GM21619 (cell line): ENCODE measurements around the gene SNRNP27.
A peak's percentile ranks its signal among the peaks of the same experiment; 100 is the strongest.
"Not testable (repeated sequence)": the region's sequence is repeated elsewhere in the genome, so short reads cannot be mapped to it uniquely, and the experiment has no call there.

Source experiments
- ATAC-seq: cut with Tn5 transposase; IDR thresholded peaks from one replicate; pipeline ENCODE4 v1.9.1; 2021; ENCODE audit not compliant: unreplicated experiment

Gene SNRNP27

DNA sequence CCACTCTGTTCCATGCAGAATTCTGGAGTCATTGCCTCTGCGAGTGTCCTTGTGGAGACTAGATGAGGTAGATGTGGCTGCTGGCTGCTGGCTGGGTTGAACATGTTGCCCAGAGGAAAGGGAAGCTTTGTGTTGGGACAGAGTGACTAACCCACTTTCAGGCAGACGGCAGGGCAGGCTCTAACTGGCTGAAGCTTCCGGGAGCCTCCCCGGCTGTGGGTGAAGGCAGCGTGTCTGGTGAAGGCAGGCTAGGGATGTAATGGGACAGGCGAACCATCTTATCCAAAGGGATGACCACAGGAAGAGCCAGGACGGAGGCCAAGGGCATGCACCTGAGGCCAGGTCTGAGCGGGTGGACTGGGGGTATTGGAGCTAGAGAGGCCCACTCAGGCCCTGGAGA, 51.7 kb downstream of the SNRNP27 start:
- no peak for ATAC-seq

DNA sequence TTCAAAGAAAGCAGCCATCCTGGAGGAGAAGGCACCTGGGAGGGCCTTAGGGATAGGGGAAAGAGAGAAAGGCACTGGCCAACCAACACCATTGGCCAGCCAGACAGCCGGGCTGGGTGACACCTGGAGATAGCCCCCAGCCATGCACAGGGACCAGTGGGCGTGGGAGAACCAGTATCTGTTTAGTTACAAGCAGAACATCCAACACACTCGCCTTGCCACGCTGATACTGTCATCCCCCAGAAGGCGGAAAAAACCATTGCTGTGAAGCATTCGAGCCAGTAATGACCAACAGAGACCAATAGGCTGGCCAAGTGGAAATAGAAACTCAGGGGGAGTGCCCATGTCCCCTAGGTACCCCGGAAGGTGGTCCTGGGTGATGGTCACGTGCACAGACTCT, 52.2 kb downstream of the SNRNP27 start:
- no peak for ATAC-seq

GRCh38 chr2:69946351-69947324, 52.9 kb downstream of the SNRNP27 start:
- peak; percentile 60 for ATAC-seq

DNA sequence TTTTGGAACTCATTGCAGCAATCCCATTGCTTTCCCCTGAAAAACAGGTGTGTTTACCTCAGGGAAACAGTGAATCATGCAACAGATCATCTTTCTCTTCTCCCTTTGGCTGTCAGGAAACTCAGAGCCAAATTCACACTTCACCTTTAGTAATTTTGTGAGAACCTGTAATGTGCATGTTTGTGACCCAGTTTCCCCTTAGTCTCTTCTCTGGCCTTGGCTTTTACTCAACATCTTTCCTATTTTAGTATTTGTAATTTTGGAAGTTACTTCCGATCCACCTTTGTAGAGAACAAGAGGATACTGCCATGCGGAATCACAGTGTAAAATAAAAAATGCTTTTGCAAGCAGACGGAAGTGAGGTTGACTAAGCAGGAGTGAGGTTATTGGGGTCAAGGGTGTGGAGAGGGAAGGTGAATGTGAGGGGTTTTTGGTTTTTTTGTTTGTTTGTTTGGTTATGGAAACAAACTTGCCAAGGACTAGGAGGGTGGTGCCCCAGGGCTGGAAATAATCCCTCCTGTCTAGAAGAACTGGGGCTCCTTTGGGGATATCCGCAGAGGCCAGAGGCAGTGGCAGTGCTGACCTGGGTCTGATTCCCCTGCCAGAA, 53.7 kb downstream of the SNRNP27 start:
- ATAC-seq, result no peak

DNA sequence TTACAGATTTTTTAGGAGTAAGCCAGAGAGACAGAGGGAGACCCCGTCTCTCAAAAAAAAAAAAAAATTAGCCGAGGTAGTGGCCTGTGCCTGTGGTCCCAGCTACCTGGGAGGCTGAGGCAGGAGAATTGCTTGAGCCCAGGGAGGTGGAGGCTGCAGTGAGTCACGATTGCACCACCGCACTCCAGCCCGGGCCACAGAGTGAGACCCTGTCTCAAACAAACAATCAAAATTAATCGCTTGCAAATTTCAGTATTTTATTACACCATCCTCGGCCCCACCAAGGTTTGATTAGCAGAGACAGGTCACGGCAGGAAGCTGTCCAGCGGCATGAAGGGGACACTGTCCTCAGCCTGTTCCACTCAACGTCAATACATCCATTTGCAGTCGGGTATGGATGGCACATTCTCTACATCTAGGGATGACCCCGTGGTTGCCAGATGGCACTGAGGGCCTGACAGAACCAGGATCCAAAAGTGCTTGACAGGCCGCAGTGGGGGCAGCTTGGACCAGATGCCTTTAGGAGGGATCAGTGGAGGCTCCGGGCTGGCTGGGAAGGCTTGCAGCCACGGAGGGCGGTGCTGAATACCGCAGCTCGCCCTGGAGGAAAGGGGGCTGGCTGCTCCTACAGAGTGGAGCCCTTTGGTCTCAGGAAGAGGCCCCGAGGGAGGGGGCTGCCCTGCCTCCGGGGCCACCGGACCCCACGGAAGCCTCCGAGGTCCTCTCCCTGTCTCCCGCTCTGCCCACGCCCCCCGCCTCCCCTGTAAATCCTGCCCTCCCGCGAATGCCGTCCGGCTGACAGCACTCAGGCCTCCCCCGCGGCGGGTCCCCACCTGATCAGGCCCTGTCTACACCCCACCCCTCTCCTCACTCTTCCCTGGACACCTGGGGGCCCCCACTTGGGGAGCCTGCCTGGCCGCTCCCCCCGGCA, 54.5 kb downstream of the SNRNP27 start:
- no peak for ATAC-seq

DNA sequence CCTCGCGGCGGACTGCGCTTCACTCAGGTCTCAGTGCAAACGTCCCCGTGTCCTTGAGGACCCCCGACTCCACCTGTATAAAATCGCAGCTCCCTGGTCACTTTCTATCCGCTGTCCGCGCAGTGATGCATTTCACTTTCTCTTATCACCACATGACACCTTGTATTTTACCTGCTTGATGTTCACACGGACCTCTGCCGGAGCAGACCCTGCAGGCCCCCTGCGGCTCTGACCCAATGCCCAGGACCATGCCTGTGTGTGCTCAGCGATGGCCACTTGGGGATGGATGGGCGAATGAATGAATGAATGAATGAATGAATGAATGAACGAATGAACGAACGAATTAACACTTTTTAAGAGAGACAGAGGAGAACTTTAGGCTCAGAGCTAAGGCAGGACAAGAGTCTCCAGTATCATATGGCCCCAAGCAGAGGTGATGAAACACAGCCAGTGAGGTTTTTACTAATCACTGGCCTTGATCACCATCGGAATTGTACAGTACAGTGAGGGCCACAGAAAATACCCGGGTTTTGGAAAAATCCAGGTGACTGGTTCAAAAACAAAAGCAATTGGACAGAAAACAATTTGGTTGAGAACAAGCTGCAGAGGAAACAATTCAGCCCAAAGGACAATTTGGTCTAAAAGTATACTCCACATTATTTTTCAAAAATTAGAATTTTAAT, 55.3 kb downstream of the SNRNP27 start:
- no peak for ATAC-seq

- ATAC-seq, result no peak
These were observed 56.5 kb downstream of the SNRNP27 start for GRCh38 chr2:69950241-69950640.

DNA sequence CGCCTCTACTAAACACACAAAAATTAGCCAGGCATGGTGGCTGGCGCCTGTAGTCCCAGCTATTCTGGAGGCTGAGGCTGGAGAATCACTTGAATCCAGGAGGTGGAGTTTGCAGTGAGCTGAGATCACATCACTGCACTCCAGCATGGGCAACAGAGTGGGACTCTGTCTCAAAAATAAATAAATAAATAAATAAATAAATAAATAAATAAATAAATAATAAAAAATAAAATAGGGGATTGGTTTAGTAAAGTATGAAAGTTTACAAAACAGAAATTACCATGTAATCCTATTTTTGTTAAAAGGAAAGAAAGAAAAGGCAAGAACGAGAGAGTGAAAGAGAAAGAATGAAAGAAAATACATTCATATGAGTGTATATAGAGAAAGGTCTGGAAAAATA, 56.9 kb downstream of the SNRNP27 start:
- ATAC-seq, result not testable (repeated sequence)

GRCh38 chr2:69952336-69953115, 58.8 kb downstream of the SNRNP27 start:
- no peak for ATAC-seq

DNA sequence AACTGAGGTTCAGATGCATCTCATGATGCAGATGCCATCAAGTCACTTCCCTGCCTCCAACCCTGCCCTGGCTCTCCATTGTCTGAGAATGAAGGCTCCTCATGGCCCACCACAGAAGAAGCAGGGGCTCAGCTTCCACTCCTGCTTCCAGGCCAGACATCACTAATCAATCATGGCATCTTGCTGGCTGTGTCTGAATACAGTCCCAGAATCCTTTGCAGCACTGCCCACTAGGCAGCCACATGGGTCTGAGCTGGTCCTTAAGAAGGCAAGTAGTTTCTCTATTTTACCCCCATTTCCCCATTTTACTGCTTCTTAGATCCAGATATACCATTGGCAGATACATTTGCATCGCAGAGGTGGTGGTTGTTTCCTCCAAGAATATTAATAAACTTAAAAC, 60.3 kb downstream of the SNRNP27 start:
- ATAC-seq, result no peak
